Hypothalamus (tissue), 51 donors: ENCODE measurements around the gene SCART1.
"Not testable (repeated sequence)": the region's sequence is repeated elsewhere in the genome, so short reads cannot be mapped to it uniquely, and the experiment has no call there.

Experiments used
- DNase-seq, 51 donors: peaks; one replicate each; lab custom pipeline; 2025; lab: John Stamatoyannopoulos, UW

The SCART1 gene

GRCh38 chr10:133431888-133432613 lies 21.7 kb upstream of the SCART1 start:
- not testable (repeated sequence) for DNase-seq

GRCh38 chr10:133432789-133433188 lies 21.0 kb upstream of the SCART1 start:
- not testable (repeated sequence) for DNase-seq

GRCh38 chr10:133438711-133439273 lies 15.0 kb upstream of the SCART1 start:
- DNase-seq, result no peak

GRCh38 chr10:133439517-133440461 lies 14.0 kb upstream of the SCART1 start:
- no peak for DNase-seq

- DNase-seq, result no peak
Measured at GRCh38 chr10:133440633-133441285, 13.0 kb upstream of the SCART1 start.

- DNase-seq, result not testable (repeated sequence)
Measured at GRCh38 chr10:133441356-133441755, 12.4 kb upstream of the SCART1 start.

- DNase-seq, result no peak
Measured at GRCh38 chr10:133441780-133442179, 12.0 kb upstream of the SCART1 start.

GRCh38 chr10:133442191-133442966 lies 11.4 kb upstream of the SCART1 start:
- no peak for DNase-seq

GRCh38 chr10:133442967-133443924 lies 10.5 kb upstream of the SCART1 start:
- no peak for DNase-seq

GRCh38 chr10:133444342-133445267 lies 9.1 kb upstream of the SCART1 start:
- DNase-seq, result no peak

GRCh38 chr10:133445268-133445732 lies 8.4 kb upstream of the SCART1 start:
- DNase-seq, result no peak

GRCh38 chr10:133445751-133446708 lies 7.7 kb upstream of the SCART1 start:
- no peak for DNase-seq

GRCh38 chr10:133446979-133447378 lies 6.8 kb upstream of the SCART1 start:
- no peak for DNase-seq

GRCh38 chr10:133448120-133448519 lies 5.6 kb upstream of the SCART1 start:
- no peak for DNase-seq

GRCh38 chr10:133451346-133451745 lies 2.4 kb upstream of the SCART1 start:
- DNase-seq, result no peak

- DNase-seq, result no peak
Measured at GRCh38 chr10:133452453-133452852, 1.3 kb upstream of the SCART1 start.
